Measurements from ENCODE around the gene ACBD7.

DNA sequence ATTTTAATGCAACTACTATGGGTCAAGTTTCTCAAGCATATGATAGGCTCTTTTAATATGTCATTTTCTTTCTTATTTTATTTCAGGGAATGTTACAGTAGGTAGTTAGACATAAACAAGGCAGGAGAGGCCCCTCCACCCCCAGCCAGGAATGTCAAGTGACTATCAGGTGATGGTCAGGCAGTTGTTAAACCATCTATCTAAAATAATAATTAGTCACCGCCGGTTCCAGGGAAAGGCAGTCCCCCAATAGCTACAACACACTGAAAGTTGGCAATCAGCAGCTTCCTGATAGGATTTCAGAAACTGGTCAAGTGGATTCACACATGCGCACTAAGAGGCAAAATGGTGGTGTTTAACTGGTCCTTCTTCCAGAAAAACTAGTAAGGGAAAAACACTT is 35.5 kb downstream of the ACBD7 start:
- TF ChIP-seq POLR2A (IDR thresholded peaks at IDR 0.05), result no peak
- TF ChIP-seq, protein P1, sequence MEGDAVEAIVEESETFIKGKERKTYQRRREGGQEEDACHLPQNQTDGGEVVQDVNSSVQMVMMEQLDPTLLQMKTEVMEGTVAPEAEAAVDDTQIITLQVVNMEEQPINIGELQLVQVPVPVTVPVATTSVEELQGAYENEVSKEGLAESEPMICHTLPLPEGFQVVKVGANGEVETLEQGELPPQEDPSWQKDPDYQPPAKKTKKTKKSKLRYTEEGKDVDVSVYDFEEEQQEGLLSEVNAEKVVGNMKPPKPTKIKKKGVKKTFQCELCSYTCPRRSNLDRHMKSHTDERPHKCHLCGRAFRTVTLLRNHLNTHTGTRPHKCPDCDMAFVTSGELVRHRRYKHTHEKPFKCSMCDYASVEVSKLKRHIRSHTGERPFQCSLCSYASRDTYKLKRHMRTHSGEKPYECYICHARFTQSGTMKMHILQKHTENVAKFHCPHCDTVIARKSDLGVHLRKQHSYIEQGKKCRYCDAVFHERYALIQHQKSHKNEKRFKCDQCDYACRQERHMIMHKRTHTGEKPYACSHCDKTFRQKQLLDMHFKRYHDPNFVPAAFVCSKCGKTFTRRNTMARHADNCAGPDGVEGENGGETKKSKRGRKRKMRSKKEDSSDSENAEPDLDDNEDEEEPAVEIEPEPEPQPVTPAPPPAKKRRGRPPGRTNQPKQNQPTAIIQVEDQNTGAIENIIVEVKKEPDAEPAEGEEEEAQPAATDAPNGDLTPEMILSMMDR (IDR thresholded peaks at IDR 0.05), result no peak
